ENCODE data around the gene HDDC2. TPM values are rescaled to one million over a fixed set of nuclear protein-coding genes. Genes with fewer than 3 reads are reported as not detected.

HDDC2 gene
- total and polyA plus RNA-seq, 2 of the 8 experiments (the other 6 are each of a cell fraction or from before 2014, with no cell fraction given): 89.3 to 129 TPM

DNA sequence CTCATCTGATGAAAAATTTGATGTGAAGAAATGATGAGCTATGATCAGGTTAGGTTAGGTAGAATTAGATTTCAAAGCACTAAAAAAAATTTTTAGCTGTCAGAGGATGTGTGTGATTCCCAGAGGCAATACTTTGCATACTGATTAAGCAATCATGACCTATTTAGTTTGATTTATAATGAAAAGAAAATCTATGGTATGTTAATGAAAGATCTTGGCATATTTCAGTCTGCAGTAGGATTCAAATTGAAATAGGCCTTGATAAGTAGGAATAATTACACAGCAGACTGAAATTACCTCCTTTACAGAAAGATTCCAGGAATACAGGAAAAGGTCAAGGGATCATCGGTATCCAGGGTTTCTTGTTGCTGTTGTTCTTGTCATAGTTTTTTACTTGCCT is 69.3 kb downstream of the HDDC2 start (continued):
- TF ChIP-seq, protein P1, sequence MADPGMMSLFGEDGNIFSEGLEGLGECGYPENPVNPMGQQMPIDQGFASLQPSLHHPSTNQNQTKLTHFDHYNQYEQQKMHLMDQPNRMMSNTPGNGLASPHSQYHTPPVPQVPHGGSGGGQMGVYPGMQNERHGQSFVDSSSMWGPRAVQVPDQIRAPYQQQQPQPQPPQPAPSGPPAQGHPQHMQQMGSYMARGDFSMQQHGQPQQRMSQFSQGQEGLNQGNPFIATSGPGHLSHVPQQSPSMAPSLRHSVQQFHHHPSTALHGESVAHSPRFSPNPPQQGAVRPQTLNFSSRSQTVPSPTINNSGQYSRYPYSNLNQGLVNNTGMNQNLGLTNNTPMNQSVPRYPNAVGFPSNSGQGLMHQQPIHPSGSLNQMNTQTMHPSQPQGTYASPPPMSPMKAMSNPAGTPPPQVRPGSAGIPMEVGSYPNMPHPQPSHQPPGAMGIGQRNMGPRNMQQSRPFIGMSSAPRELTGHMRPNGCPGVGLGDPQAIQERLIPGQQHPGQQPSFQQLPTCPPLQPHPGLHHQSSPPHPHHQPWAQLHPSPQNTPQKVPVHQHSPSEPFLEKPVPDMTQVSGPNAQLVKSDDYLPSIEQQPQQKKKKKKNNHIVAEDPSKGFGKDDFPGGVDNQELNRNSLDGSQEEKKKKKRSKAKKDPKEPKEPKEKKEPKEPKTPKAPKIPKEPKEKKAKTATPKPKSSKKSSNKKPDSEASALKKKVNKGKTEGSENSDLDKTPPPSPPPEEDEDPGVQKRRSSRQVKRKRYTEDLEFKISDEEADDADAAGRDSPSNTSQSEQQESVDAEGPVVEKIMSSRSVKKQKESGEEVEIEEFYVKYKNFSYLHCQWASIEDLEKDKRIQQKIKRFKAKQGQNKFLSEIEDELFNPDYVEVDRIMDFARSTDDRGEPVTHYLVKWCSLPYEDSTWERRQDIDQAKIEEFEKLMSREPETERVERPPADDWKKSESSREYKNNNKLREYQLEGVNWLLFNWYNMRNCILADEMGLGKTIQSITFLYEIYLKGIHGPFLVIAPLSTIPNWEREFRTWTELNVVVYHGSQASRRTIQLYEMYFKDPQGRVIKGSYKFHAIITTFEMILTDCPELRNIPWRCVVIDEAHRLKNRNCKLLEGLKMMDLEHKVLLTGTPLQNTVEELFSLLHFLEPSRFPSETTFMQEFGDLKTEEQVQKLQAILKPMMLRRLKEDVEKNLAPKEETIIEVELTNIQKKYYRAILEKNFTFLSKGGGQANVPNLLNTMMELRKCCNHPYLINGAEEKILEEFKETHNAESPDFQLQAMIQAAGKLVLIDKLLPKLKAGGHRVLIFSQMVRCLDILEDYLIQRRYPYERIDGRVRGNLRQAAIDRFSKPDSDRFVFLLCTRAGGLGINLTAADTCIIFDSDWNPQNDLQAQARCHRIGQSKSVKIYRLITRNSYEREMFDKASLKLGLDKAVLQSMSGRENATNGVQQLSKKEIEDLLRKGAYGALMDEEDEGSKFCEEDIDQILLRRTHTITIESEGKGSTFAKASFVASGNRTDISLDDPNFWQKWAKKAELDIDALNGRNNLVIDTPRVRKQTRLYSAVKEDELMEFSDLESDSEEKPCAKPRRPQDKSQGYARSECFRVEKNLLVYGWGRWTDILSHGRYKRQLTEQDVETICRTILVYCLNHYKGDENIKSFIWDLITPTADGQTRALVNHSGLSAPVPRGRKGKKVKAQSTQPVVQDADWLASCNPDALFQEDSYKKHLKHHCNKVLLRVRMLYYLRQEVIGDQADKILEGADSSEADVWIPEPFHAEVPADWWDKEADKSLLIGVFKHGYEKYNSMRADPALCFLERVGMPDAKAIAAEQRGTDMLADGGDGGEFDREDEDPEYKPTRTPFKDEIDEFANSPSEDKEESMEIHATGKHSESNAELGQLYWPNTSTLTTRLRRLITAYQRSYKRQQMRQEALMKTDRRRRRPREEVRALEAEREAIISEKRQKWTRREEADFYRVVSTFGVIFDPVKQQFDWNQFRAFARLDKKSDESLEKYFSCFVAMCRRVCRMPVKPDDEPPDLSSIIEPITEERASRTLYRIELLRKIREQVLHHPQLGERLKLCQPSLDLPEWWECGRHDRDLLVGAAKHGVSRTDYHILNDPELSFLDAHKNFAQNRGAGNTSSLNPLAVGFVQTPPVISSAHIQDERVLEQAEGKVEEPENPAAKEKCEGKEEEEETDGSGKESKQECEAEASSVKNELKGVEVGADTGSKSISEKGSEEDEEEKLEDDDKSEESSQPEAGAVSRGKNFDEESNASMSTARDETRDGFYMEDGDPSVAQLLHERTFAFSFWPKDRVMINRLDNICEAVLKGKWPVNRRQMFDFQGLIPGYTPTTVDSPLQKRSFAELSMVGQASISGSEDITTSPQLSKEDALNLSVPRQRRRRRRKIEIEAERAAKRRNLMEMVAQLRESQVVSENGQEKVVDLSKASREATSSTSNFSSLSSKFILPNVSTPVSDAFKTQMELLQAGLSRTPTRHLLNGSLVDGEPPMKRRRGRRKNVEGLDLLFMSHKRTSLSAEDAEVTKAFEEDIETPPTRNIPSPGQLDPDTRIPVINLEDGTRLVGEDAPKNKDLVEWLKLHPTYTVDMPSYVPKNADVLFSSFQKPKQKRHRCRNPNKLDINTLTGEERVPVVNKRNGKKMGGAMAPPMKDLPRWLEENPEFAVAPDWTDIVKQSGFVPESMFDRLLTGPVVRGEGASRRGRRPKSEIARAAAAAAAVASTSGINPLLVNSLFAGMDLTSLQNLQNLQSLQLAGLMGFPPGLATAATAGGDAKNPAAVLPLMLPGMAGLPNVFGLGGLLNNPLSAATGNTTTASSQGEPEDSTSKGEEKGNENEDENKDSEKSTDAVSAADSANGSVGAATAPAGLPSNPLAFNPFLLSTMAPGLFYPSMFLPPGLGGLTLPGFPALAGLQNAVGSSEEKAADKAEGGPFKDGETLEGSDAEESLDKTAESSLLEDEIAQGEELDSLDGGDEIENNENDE (IDR thresholded peaks at IDR 0.05; ENCODE audit: insufficient replicate concordance, low read length): no peak
- TF ChIP-seq TBP (IDR thresholded peaks at IDR 0.05; ENCODE audit: low read depth, low read length) (no peak), JUN (IDR thresholded peaks at IDR 0.05; ENCODE audit: low read depth, low read length) (no peak), HDAC6 (IDR thresholded peaks at IDR 0.05; ENCODE audit: low read depth, low read length) (no peak), GTF2F1 (IDR thresholded peaks at IDR 0.05; ENCODE audit: borderline replicate concordance, low read depth, low read length) (no peak)

All from H1 (cell line).